GM18499 (cell line): ENCODE data around the gene GOLGA1.
"Not testable (repeated sequence)": the region's sequence is repeated elsewhere in the genome, so short reads cannot be mapped to it uniquely, and the experiment has no call there.

ENCODE experiments used
- ATAC-seq: cut with Tn5 transposase; IDR thresholded peaks from one replicate; pipeline ENCODE4 v1.9.1; 2021; ENCODE audit warnings: moderate number of reproducible peaks; ENCODE audit not compliant: insufficient read depth, unreplicated experiment

The GOLGA1 gene

DNA sequence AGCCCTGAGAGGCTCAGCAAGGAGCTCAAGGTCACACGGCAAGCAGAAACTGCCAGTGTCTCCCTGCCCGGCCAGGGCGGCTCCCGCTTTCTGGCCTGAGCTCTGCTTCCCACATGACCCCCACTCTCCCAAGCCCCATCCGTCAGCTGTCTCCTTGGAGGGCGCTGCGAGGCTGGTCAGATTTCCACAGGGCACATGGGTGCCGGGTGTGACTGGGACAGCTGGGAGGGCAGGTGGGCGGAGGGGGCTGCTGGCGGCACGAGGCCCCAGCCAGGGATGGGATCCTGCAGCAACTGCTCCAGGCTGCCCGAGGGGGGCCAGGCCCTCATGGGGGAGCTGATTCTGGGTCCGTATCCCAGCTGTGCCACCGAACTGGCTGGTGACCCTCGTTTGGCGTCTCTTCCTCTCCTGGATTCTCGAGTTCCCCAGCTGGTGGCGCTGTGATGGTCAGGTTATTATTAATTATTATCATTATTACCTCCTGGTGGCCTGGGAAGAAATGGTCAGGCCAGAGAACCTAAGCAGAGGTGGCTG, 100.5 kb downstream of the GOLGA1 start:
- no peak for ATAC-seq

DNA sequence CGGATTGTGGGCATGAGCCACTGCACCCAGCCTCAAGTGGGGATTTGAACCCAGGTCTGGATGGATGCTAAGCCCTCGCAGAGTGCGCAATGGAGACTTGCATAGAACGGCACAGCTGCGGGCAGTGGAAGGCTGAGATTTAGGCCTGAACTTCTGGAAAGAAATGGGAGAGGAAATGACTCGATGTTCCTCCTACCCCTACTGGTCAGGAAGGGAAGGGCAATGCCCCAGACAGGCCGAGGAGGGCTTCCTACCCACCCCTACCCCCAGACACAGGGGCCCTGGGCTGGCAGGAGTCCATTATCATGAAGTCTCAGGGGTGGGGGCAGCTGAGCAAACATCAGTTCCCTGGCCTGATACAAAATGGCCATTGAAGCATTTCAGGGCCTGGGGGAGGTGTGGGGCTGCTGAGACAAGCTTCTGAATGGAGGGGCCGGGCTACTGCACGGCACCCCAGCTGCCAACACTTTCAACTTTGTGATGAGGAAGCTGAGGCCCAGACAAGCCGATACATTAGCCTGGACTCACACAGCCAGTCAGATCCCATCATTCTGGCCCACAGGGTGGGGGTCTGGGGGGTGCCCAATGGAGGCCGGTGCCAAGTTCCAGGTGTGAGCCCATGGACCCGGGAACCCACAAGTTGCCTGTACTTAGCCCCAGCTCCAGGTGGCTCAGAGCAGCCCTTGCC, 101.1 kb downstream of the GOLGA1 start:
- ATAC-seq = no peak

DNA sequence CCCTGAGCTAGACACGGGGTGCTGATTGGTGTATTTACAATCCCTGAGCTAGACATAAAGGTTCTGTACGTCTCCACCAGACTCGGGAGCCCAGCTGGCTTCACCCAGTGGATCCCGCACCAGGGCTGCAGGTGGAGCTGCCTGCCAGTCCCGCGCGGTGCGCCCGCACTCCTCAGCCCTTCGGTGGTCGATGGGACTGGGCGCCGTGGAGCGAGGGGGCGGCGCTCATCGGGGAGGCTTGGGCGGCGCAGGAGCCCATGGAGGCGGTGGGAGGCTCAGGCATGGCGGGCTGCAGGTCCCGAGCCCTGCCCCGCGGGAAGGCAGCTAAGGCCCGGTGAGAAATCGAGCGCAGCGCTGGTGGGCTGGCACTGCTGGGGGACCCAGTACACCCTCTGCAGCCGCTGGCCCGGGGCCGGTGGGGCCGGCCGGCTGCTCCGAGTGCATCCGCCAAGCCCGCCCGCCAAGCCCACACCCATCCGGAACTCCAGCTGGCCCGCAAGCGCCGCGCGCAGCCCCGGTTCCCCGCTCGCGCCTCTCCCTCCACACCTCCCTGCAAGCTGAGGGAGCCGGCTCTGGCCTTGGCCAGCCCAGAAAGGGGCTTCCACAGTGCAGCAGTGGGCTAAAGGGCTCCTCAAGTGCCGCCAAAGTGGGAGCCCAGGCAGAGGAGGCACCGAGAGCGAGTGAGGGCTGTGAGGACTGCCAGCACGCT, 102.2 kb downstream of the GOLGA1 start:
- not testable (repeated sequence) for ATAC-seq

DNA sequence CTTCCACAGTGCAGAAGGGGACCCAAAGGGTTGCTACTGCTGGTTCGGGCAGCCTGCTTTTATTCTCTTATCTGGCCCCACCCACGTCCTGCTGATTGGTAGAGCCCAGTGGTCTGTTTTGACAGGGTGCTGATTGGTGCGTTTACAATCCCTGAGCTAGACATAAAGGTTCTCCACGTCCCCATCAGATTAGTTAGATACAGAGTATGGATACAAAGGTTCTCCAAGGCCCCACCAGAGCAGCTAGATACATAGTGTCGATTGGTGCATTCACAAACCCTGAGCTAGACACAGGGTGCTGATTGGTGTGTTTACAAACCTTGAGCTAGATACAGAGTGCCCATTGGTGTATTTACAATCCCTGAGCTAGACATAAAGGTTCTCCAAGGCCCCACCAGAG, 102.8 kb downstream of the GOLGA1 start:
- ATAC-seq = not testable (repeated sequence)

DNA sequence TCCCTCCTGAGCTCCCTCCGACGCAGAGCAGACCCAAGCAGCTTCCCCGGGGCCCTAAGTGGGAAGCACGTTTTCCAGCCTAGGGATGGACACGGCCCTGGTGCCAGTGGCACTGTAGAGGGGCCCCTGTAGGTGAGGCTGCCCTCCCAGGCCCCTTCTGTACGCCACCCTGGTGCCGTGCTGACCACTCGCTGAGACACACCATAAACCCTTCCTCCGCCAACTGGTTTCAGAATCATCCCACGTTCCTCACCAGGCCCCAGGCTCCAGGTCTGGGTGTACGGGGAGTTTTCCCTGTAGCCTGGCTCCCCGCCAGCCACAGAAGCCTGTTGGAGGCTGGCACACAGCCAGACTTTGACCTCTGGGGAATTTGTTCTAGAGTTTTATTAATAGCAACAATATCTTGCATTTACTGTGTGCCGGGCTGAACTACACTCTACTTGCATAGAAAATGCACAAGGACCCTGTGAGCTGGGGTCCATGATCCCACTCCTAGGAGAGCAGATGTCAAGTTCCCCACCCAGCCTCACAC, 105.8 kb downstream of the GOLGA1 start:
- ATAC-seq = no peak

DNA sequence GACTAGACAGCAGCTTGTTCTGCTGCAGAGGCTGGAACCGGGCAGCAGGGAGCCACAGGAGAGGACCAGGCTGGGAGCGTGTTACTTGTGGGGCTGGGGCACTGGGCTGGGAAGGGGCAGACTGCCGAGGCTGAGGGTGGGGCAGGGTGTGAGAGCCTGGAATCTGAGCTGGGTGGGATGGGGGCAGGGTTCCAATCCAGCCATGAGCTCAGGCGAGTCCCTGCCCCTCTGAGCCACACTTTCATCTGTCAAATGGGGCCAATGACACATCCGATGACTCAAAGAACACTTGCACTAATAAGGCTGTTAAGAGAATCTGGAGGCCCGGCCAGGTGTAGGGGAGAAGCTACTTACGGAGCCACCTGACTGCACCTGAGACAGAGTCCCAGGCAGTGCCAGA, 106.3 kb downstream of the GOLGA1 start:
- no peak for ATAC-seq

DNA sequence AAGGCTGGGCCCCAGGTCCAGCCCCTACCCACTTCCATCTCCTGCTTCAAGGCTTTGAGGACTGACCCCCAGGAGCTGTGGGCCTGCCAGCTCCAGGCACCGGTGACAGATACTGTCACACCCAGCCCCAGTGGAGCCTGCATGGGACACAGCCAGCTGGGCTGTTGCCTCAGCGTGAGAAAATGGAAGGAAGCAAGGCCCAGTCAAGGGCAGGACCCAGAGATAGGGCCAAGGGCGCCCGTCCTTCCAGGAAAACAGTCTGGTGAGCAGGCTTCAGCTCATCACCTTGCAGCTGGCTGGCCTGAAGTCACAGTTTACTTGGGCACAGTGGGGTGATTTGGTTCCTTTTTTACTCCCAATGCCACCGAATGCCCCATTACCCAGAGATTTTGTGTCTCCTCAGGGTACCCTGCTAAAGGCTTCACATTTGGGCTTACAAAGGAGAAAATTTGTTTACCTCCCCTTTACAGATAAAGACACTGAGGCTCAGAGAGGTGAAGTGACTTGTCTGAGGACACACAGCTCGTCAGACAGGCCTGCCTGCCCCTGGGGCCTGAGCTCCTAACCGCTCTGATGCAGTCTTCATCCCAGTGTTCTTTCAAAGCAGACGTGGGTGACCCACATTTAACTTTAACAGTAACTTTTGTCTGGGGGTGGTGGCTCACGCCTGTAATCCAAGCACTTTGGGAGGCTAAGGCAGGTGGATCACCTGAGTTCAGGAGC, 109.1 kb downstream of the GOLGA1 start:
- no peak for ATAC-seq

DNA sequence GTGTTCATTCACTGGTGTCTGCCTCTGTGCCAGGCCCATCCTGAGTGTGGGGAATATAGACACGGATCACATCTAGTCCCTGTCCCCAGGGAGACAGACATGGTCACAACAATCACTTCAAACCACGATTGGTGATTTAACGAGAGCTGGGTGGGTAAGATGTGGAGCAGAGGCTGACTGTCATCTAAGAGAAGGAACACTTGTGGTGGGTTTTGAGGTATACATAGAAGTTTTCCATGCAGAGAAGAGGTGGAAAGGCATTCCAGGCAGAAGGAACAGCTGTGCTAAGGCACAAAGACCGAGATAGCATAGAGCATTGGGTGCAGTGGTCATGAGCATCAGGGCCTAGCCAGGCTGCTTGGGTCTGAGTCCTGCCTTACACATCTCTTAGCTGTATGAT, 110.3 kb downstream of the GOLGA1 start:
- ATAC-seq = no peak

DNA sequence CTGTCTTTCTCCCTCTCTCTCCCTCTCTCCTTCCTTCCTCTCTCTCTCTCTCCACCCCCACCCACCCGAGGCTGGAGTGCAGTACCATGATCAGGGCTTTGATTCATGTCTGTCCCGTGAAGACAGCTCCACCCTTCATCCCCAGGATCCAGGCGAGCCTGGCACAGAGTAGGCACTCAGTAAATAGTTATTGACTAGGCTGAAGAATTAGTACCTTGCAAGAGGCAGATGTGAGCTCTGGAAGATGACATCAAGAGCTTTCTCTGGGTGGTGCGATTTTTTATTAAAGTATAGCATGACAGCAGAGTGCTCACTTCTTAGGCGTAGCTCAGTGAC, 111.6 kb downstream of the GOLGA1 start:
- ATAC-seq = no peak

DNA sequence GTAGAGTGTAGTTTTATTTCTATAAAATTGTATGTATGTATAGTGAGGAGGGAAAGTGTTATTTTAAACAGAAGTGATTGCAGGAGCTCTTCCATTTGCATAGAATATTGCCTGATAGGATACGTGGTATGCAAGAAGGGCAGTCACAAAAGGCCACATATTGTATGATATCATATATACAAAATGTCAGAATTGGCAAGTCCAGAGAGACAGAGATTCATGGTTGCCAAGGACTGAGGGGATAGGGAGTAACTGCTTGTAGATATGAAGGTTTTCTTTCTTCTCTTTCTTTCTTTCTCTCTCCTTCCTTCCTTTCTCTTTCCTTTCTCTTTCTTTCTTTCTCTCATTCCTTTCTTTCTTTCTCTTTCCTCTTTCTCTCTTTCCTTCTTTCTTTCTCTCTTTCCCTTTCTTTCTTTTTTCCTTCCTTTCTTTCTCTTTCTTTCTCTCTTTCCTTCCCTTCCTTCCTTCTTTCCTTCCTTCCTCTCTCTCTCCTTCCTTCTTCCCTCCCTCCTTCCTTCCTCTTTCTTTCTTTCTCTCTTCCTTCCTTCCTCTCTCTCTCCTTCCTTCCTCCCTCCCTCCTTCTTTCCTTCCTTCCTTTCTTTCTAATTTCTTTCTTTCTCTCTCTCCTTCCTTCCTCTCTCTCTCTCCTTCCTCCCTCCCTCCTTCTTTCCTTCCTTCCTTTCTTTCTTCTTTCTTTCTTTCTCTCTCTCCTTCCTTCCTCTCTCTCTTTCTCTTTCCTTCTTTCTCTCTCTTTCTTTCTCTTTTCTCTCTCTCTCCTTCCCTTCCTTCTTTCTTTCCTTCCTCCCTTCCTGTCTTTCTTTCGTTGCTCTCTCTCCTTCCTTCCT, 112.2 kb downstream of the GOLGA1 start:
- ATAC-seq = no peak
